Activated CD8-positive, alpha-beta memory T cell treated with anti-CD3 and anti-CD28 coated beads for 36 hours (primary cell): ENCODE measurements around the gene SNAP23. TPM values are rescaled to one million over a fixed set of nuclear protein-coding genes. Genes with fewer than 3 reads are reported as not detected.

Experiments used
- CTCF ChIA-PET: fragments of 350-600 bp; sonication (Branson Sonifier 250); formaldehyde crosslinking; loops from one replicate; lab custom pipeline; 2021; ENCODE audit warnings: antibody characterized with exemption; lab: Charles Lee
- POLR2A ChIA-PET: fragments of 350-600 bp; sonication (Branson Sonifier 250); formaldehyde crosslinking; loops from one replicate; lab custom pipeline; 2021; ENCODE audit warnings: antibody characterized with exemption; lab: Charles Lee
- total RNA-seq, 2 experiments: library from RNA; stranded (reverse); gene quantifications; one replicate each; pipeline ENCODE4 v1.2.3, GENCODE V29; 2021

The SNAP23 gene
- total RNA-seq, 2 experiments from 2014 or later: 42.3 TPM

- CTCF ChIA-PET: no interaction called here
- POLR2A ChIA-PET: interaction anchor here (1.2 to 1.4 kb wide), 3 partner anchors 11 to 218 kb away, joined by 3 to 8 read pairs (median 3); partner anchors contain the start of genes GANC and TMEM87A
Measured at GRCh38 chr15:42491539-42492225, 3.8 kb upstream of the SNAP23 start.

- POLR2A ChIA-PET: no interaction called here
- CTCF ChIA-PET: interaction anchor here (1.0 kb wide), 1 partner anchor 27 kb away, joined by 3 read pairs; no protein-coding TSS in a partner anchor
Measured at GRCh38 chr15:42493679-42494078, 1.8 kb upstream of the SNAP23 start.

GRCh38 chr15:42494998-42495360 lies 455 bp upstream of the SNAP23 start:
- POLR2A ChIA-PET: interaction anchor here (0.7 kb wide), 1 partner anchor 555 kb away, joined by 3 read pairs; no protein-coding TSS in a partner anchor
- CTCF ChIA-PET: interaction anchor here (0.7 kb wide), 1 partner anchor 36 kb away, joined by 3 read pairs; no protein-coding TSS in a partner anchor

- CTCF ChIA-PET: no interaction called here
- POLR2A ChIA-PET: no interaction called here
Measured at GRCh38 chr15:42498212-42499068, 3.0 kb downstream of the SNAP23 start.

- ChIA-PET CTCF (no interaction called here), POLR2A (no interaction called here)
Measured at GRCh38 chr15:42499858-42500609, 4.6 kb downstream of the SNAP23 start.

GRCh38 chr15:42502477-42502876 lies 7.0 kb downstream of the SNAP23 start:
- CTCF ChIA-PET: interaction anchor here (1.3 kb wide), 1 partner anchor 41 kb away, joined by 3 read pairs; no protein-coding TSS in a partner anchor

GRCh38 chr15:42503825-42504224 lies 8.4 kb downstream of the SNAP23 start:
- ChIA-PET CTCF (interaction anchor here (0.7 kb wide), 1 partner anchor 31 kb away, joined by 3 read pairs; no protein-coding TSS in a partner anchor), POLR2A (interaction anchor here (1.2 kb wide), 1 partner anchor 13 kb away, joined by 3 read pairs; the partner anchor contains the start of gene ZNF106)

More at GRCh38 chr15:42502477-42502876, 7.0 kb downstream of the SNAP23 start:
- POLR2A ChIA-PET: no interaction called here

- ChIA-PET CTCF (no interaction called here), POLR2A (interaction anchor here (1.2 kb wide), 1 partner anchor 14 kb away, joined by 3 read pairs; the partner anchor contains the start of gene ZNF106)
Measured at GRCh38 chr15:42504631-42505030, 9.2 kb downstream of the SNAP23 start.

- ChIA-PET POLR2A (no interaction called here), CTCF (no interaction called here)
Measured at GRCh38 chr15:42507514-42507913, 12.1 kb downstream of the SNAP23 start.

- CTCF ChIA-PET: interaction anchor here (0.6 kb wide), 1 partner anchor 180 kb away, joined by 3 read pairs; no protein-coding TSS in a partner anchor
Measured at GRCh38 chr15:42508263-42508690, 12.8 kb downstream of the SNAP23 start.

GRCh38 chr15:42510258-42511006 lies 15.0 kb downstream of the SNAP23 start:
- POLR2A ChIA-PET: no interaction called here

More at GRCh38 chr15:42508263-42508690, 12.8 kb downstream of the SNAP23 start:
- POLR2A ChIA-PET: no interaction called here

GRCh38 chr15:42511007-42511391 lies 15.6 kb downstream of the SNAP23 start:
- POLR2A ChIA-PET: no interaction called here
- CTCF ChIA-PET: interaction anchor here (1.2 kb wide), 1 partner anchor 42 kb away, joined by 3 read pairs; no protein-coding TSS in a partner anchor

More at GRCh38 chr15:42510258-42511006, 15.0 kb downstream of the SNAP23 start:
- CTCF ChIA-PET: interaction anchor here (1.2 kb wide), 1 partner anchor 43 kb away, joined by 3 read pairs; no protein-coding TSS in a partner anchor

GRCh38 chr15:42523331-42523730 lies 27.9 kb downstream of the SNAP23 start:
- ChIA-PET POLR2A (interaction anchor here (0.6 kb wide), 1 partner anchor 30 kb away, joined by 5 read pairs; no protein-coding TSS in a partner anchor), CTCF (no interaction called here)

- ChIA-PET CTCF (no interaction called here), POLR2A (no interaction called here)
Measured at GRCh38 chr15:42528970-42529369, 33.5 kb downstream of the SNAP23 start.

- ChIA-PET CTCF (no interaction called here), POLR2A (interaction anchor here (1.2 kb wide), 1 partner anchor 42 kb away, joined by 3 read pairs; the partner anchor contains the start of gene ZNF106)
Measured at GRCh38 chr15:42533246-42533645, 37.8 kb downstream of the SNAP23 start.

- POLR2A ChIA-PET: interaction anchor here (0.5 kb wide), 1 partner anchor 13 kb away, joined by 4 read pairs; no protein-coding TSS in a partner anchor
- CTCF ChIA-PET: interaction anchor here (1.0 to 1.5 kb wide), 2 partner anchors 17 to 104 kb away, joined by 4 read pairs; no protein-coding TSS in a partner anchor
Measured at GRCh38 chr15:42544853-42545629, 49.6 kb downstream of the SNAP23 start.

GRCh38 chr15:42547918-42548248 lies 52.4 kb downstream of the SNAP23 start:
- CTCF ChIA-PET: interaction anchor here (0.7 to 1.5 kb wide), 2 partner anchors 12 to 27 kb away, joined by 3 to 4 read pairs; partner anchors contain the start of gene STARD9
- POLR2A ChIA-PET: interaction anchor here (0.6 to 1.8 kb wide), 5 partner anchors 28 to 370 kb away, joined by 3 to 15 read pairs (median 6); partner anchors contain the start of genes STARD9 and ZNF106
